WTC11 (cell line): ENCODE measurements around the gene HSFX2. TPM values are rescaled to one million over a fixed set of nuclear protein-coding genes. Genes with fewer than 3 reads are reported as not detected.

Experiments used
- ATAC-seq: fragments of 200-7000 bp; cut with Tn5 transposase; 2 replicates; pipeline ENCODE4 v1.10.0; 2021; ENCODE audit warnings: mild to moderate bottlenecking, moderate library complexity
- CTCF ChIA-PET: fragments of 300-600 bp; sonication (Branson Sonifier 250); formaldehyde crosslinking; loops from one replicate; lab custom pipeline; 2021; ENCODE audit warnings: antibody characterized with exemption; lab: Charles Lee
- POLR2A ChIA-PET: fragments of 350-600 bp; sonication (Branson Sonifier 250); formaldehyde crosslinking; loops from one replicate; lab custom pipeline; 2021; ENCODE audit warnings: antibody characterized with exemption; lab: Charles Lee
- DNase-seq: peaks from one replicate; pipeline ENCODE4 v3.0.0; 2021; ENCODE audit warnings: low spot score
- H3K27ac Mint-ChIP-seq: 2 replicates; pipeline ENCODE4 v1.8.0; 2021; ENCODE audit warnings: mixed read lengths
- H3K27me3 Mint-ChIP-seq: 2 replicates; pipeline ENCODE4 v1.8.0; 2021; ENCODE audit warnings: low read depth, mild to moderate bottlenecking, moderate library complexity, mixed read lengths
- H3K36me3 Mint-ChIP-seq: 2 replicates; pipeline ENCODE4 v1.8.0; 2021; ENCODE audit warnings: mixed read lengths
- H3K4me1 Mint-ChIP-seq: 2 replicates; pipeline ENCODE4 v1.8.0; 2022; ENCODE audit warnings: mixed read lengths
- H3K4me3 Mint-ChIP-seq: 2 replicates; pipeline ENCODE4 v1.8.0; 2021; ENCODE audit warnings: mild to moderate bottlenecking, moderate library complexity, mixed read lengths
- H3K9me3 Mint-ChIP-seq: 2 replicates; pipeline ENCODE4 v1.8.0; 2021; ENCODE audit warnings: mixed read lengths
- ELF4 ChIP-seq: sonication (generic); formaldehyde crosslinking; IDR thresholded peaks from 2 replicates; pipeline ENCODE4 v1.8.1; 2022; ENCODE audit warnings: low read depth, mild to moderate bottlenecking, moderate library complexity, missing genetic modification reagents
- ETV6 ChIP-seq: sonication (generic); formaldehyde crosslinking; IDR thresholded peaks from 2 replicates; pipeline ENCODE4 v1.8.1; 2022; ENCODE audit warnings: mild to moderate bottlenecking, missing genetic modification reagents
- GABPB1 ChIP-seq: sonication (generic); formaldehyde crosslinking; IDR thresholded peaks from 2 replicates; pipeline ENCODE4 v1.8.1; 2023; ENCODE audit warnings: mild to moderate bottlenecking, missing genetic modification reagents
- JAZF1 ChIP-seq: fragments of 250-450 bp; sonication (Bioruptor Pico); IDR thresholded peaks from 2 replicates; pipeline ENCODE4 v1.9.0; 2021; ENCODE audit warnings: moderate library complexity, mild to moderate bottlenecking, inconsistent platforms
- MYBL2 ChIP-seq: sonication (generic); formaldehyde crosslinking; IDR thresholded peaks from 2 replicates; pipeline ENCODE4 v1.8.1; 2023; ENCODE audit warnings: mild to moderate bottlenecking, moderate library complexity, missing genetic modification reagents
- PRRX2 ChIP-seq: fragments of 250-450 bp; sonication (Bioruptor Pico); IDR thresholded peaks from 2 replicates; pipeline ENCODE4 v1.8.0; 2021; ENCODE audit warnings: mild to moderate bottlenecking
- SOX15 ChIP-seq: fragments of 250-450 bp; sonication (Bioruptor Pico); IDR thresholded peaks from 2 replicates; pipeline ENCODE4 v1.9.0; 2021; ENCODE audit warnings: mild to moderate bottlenecking
- SP1 ChIP-seq: sonication (generic); formaldehyde crosslinking; conservative IDR thresholded peaks from 2 replicates; pipeline ENCODE4 v1.8.1; 2022; ENCODE audit warnings: missing genetic modification reagents
- STAT6 ChIP-seq: sonication (generic); formaldehyde crosslinking; conservative IDR thresholded peaks from 2 replicates; pipeline ENCODE4 v1.8.1; 2023; ENCODE audit warnings: mild to moderate bottlenecking, low read depth, missing genetic modification reagents, moderate library complexity
- TEAD4 ChIP-seq: sonication (generic); formaldehyde crosslinking; IDR thresholded peaks from 2 replicates; pipeline ENCODE4 v1.8.0; 2022; ENCODE audit warnings: mild to moderate bottlenecking, missing genetic modification reagents
- ZNF263 ChIP-seq: sonication (generic); formaldehyde crosslinking; IDR thresholded peaks from 2 replicates; pipeline ENCODE4 v1.8.1; 2022; ENCODE audit warnings: low read depth, mild to moderate bottlenecking, moderate library complexity, missing genetic modification reagents
- ZNF532 ChIP-seq: fragments of 250-450 bp; sonication (Bioruptor Pico); IDR thresholded peaks from 2 replicates; pipeline ENCODE4 v1.9.0; 2021; ENCODE audit warnings: mild to moderate bottlenecking, borderline replicate concordance
- total RNA-seq: library from RNA; stranded (reverse); gene quantifications from 3 replicates; pipeline ENCODE4 v1.2.3, GENCODE V29; 2021
- TF ChIP-seq, protein P1 (sequence below): sonication (generic); formaldehyde crosslinking; IDR thresholded peaks from 2 replicates; pipeline ENCODE4 v1.8.1; 2023; ENCODE audit warnings: mild to moderate bottlenecking, missing genetic modification reagents

HSFX2 gene
- total RNA-seq, 1 experiment from 2014 or later = not detected

- TF ChIP-seq JAZF1 = no peak
- TF ChIP-seq ZNF263 = no peak
- ChIA-PET POLR2A (no interaction called here), CTCF (no interaction called here)
- Mint-ChIP-seq H3K4me1 (no peaks in the 10 kb centered on the region), H3K36me3 (no peaks in the 10 kb centered on the region), H3K4me3 (no peak overlapping the region), H3K27me3 (peaks cover 11% of the 10 kb centered on the region), H3K27ac (no peak overlapping the region), H3K9me3 (peaks cover 7% of the 10 kb centered on the region; the same call in 1 of the 2 replicates)
- no peak for ATAC-seq
- no peak for DNase-seq
Observed at GRCh38 chrX:149641432-149641831, 46.3 kb upstream of the HSFX2 start.

GRCh38 chrX:149639568-149639967, 44.5 kb upstream of the HSFX2 start:
- peaks cover 7% of the 10 kb centered on the region; the same call in 1 of the 2 replicates for H3K9me3 Mint-ChIP-seq
- CTCF ChIA-PET = no interaction called here
- DNase-seq (no peak), ATAC-seq (no peak)
- H3K36me3 Mint-ChIP-seq = no peaks in the 10 kb centered on the region
- no peaks in the 10 kb centered on the region for H3K4me1 Mint-ChIP-seq
- POLR2A ChIA-PET = no interaction called here
- H3K4me3 Mint-ChIP-seq = no peak overlapping the region
- H3K27ac Mint-ChIP-seq = no peak overlapping the region
- TF ChIP-seq MYBL2 (no peak), GABPB1 (CRISPR knock-in tag) (no peak), TEAD4 (CRISPR knock-in tag) (no peak), SOX15 (CRISPR knock-in tag) (no peak), STAT6 (CRISPR knock-in tag) (no peak)
- TF ChIP-seq, protein P1, sequence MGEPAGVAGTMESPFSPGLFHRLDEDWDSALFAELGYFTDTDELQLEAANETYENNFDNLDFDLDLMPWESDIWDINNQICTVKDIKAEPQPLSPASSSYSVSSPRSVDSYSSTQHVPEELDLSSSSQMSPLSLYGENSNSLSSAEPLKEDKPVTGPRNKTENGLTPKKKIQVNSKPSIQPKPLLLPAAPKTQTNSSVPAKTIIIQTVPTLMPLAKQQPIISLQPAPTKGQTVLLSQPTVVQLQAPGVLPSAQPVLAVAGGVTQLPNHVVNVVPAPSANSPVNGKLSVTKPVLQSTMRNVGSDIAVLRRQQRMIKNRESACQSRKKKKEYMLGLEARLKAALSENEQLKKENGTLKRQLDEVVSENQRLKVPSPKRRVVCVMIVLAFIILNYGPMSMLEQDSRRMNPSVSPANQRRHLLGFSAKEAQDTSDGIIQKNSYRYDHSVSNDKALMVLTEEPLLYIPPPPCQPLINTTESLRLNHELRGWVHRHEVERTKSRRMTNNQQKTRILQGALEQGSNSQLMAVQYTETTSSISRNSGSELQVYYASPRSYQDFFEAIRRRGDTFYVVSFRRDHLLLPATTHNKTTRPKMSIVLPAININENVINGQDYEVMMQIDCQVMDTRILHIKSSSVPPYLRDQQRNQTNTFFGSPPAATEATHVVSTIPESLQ (CRISPR knock-in tag) = no peak
- TF ChIP-seq, all 79 proteins: peak for 0
- H3K27me3 Mint-ChIP-seq = peaks cover 15% of the 10 kb centered on the region

DNA sequence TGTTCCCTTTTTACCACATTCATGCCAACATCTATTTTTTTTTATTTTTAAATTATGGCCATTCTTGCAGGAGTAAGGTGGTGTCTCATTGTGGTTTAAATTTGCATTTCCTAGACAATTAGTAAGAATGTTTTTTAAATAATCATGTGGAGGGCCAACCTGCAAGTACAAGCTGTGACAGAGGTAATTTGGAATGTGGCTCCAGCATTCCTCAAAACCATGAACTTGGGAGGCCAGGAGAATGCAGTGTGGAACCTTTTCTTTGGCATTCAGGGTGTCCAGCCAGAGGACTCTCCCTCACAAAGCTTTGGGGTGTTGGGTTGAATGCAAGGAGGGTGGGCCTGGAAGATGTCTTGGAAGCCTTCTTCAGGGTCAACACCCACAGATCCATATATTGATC, 43.7 kb upstream of the HSFX2 start:
- ATAC-seq (no peak), DNase-seq (no peak)
- Mint-ChIP-seq H3K27ac (no peak overlapping the region), H3K9me3 (peaks cover 7% of the 10 kb centered on the region; the same call in 1 of the 2 replicates), H3K4me1 (no peaks in the 10 kb centered on the region), H3K27me3 (peaks cover 22% of the 10 kb centered on the region), H3K36me3 (no peaks in the 10 kb centered on the region), H3K4me3 (no peak overlapping the region)
- POLR2A ChIA-PET = no interaction called here
- TF ChIP-seq ZNF263 = no peak
- no peak for TF ChIP-seq SP1
- no peak for TF ChIP-seq ZNF532
- TF ChIP-seq ETV6 (CRISPR knock-in tag) = no peak
- TF ChIP-seq PRRX2 (CRISPR knock-in tag) = no peak
- no peak for TF ChIP-seq ELF4 (CRISPR knock-in tag)
- CTCF ChIA-PET = no interaction called here
